Neuron (in vitro differentiated cells): ENCODE measurements around the gene GASK1A.

Experiments used
- H2AFZ ChIP-seq: one replicate; pipeline ENCODE4 v1.6.1; 2013; ENCODE audit warnings: low read depth, mild to moderate bottlenecking, inconsistent platforms, low read length, moderate library complexity
- H3K27me3 ChIP-seq: one replicate; pipeline ENCODE4 v1.6.1; 2013; ENCODE audit warnings: low read length; ENCODE audit not compliant: insufficient read depth
- H3K36me3 ChIP-seq: one replicate; pipeline ENCODE4 v1.6.1; 2013; ENCODE audit warnings: low read length; ENCODE audit not compliant: insufficient read depth
- H3K4me1 ChIP-seq: one replicate; pipeline ENCODE4 v1.6.1; 2013; ENCODE audit warnings: low read length; ENCODE audit not compliant: insufficient read depth
- H3K4me3 ChIP-seq: 2 replicates; pipeline ENCODE4 v1.5.1; 2013; ENCODE audit warnings: mild to moderate bottlenecking, low read length, moderate library complexity
- H3K9me3 ChIP-seq: one replicate; pipeline ENCODE4 v1.6.1; 2013; ENCODE audit warnings: low read length

GASK1A gene

GRCh38 chr3:43073116-43073835, 94.2 kb downstream of the GASK1A start:
- no peaks in the 10 kb centered on the region for H3K4me1 ChIP-seq
- H3K27me3 ChIP-seq: no peaks in the 10 kb centered on the region
- H2AFZ ChIP-seq: no peak overlapping the region
- no peaks in the 10 kb centered on the region for H3K9me3 ChIP-seq
- H3K36me3 ChIP-seq: no peaks in the 10 kb centered on the region
- no peak overlapping the region for H3K4me3 ChIP-seq

DNA sequence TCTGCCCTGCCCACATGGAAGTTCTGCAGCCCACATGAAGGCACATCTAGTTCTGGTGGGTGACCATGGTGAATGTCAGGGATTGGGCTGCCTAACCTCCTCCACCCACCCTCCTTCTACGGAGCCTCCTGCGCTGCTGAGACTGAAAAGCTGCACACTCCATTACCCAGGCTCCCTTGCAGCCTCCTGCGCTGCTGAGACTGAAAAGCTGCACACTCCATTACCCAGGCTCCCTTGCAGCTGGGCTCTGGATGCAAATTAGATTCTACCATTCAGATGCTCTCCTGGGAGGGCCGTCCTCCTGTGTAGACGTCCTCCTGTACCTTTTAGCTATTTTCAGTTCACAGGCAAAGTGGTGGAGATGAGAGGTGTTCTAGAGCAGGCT, 94.7 kb downstream of the GASK1A start:
- Histone ChIP-seq H3K9me3 (no peaks in the 10 kb centered on the region), H3K36me3 (no peaks in the 10 kb centered on the region), H2AFZ (no peak overlapping the region), H3K4me1 (no peaks in the 10 kb centered on the region), H3K27me3 (no peaks in the 10 kb centered on the region), H3K4me3 (no peak overlapping the region)

DNA sequence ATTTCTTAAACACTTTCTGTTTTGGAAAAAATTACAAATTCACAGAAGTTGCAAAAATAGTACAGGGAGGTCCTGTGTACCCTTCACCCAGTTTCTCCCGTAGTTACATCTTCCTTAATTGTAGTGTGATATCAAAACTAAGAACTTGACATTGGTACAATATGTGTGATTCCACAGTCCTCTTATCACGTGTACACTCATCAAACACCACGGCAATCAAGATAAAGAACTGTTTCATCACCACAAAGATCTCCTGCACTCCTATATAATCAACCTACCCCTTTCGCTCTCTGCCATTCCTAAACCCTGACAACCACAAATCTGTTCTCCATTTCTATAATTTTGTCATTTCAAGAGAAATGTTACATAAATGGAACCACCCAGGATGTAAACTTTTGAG, 95.4 kb downstream of the GASK1A start:
- H3K36me3 ChIP-seq: peaks cover 2% of the 10 kb centered on the region
- no peak overlapping the region for H3K4me3 ChIP-seq
- no peaks in the 10 kb centered on the region for H3K27me3 ChIP-seq
- no peaks in the 10 kb centered on the region for H3K4me1 ChIP-seq
- peaks cover 2% of the 10 kb centered on the region for H3K9me3 ChIP-seq
- no peak overlapping the region for H2AFZ ChIP-seq

DNA sequence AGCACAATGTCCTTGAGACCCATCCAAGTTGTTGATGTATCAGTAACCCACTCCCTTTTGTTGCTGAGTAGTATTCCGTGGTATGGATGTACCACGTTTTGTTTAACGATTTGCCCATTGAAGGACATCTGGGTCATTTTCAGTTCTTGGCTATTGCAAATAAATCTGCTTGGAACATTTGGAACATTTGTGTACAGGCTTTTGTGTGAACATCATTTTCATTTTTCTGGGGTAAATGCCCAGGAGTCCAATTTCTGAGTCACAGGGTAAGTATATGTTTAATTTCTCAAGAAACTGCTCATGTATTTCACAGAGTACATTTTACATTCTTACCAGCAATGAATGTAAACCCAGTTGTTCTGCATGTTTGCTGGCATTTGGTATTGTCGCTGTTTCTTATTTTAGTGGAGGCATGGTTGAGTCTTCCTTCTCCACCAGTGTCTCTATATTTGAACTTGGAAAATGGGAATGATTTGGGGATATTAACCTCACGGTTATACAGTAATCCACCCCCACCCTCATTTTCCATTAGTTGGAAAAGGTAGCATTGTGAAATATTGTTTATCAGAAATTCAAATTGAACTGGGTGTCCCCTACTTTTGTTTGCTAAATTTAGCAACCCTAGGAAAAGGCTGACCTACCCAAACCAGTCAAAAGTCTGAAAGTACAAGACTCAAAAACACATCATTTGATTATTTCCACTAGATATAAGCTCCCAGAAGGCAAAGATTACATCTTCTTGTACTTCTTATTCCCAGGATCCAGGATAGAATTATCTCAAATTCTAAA, 96.0 kb downstream of the GASK1A start:
- peaks cover 8% of the 10 kb centered on the region for H3K36me3 ChIP-seq
- H3K27me3 ChIP-seq: no peaks in the 10 kb centered on the region
- H3K4me1 ChIP-seq: no peaks in the 10 kb centered on the region
- no peak overlapping the region for H2AFZ ChIP-seq
- no peak overlapping the region for H3K4me3 ChIP-seq
- peaks cover 5% of the 10 kb centered on the region for H3K9me3 ChIP-seq

- Histone ChIP-seq H3K4me1 (no peaks in the 10 kb centered on the region), H2AFZ (no peak overlapping the region), H3K36me3 (peaks cover 17% of the 10 kb centered on the region), H3K4me3 (no peak overlapping the region), H3K9me3 (peaks cover 12% of the 10 kb centered on the region), H3K27me3 (no peaks in the 10 kb centered on the region)
Observed at GRCh38 chr3:43075904-43076661, 97.0 kb downstream of the GASK1A start.

DNA sequence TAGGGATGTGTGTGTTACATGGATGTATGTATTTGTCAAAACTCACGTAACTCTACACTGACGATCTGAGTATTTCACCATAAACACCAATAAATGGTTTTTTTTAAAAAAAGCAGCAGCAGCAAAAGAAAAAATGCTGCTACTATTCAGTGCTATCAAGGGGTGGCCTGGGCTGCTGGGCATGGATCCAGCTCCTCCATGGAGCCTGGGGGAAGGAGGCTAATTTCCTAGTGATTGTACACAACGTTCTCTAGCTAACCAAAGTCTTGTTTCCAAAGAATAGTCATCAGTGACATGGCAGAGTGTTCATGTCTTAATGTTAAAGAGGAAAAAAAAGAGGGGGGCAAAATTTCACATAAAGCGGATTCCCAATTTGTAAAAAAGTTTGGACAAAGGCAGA, 97.7 kb downstream of the GASK1A start:
- Histone ChIP-seq H3K27me3 (no peaks in the 10 kb centered on the region), H3K4me3 (no peak overlapping the region), H2AFZ (no peak overlapping the region), H3K9me3 (peaks cover 16% of the 10 kb centered on the region), H3K36me3 (peaks cover 21% of the 10 kb centered on the region), H3K4me1 (no peaks in the 10 kb centered on the region)

DNA sequence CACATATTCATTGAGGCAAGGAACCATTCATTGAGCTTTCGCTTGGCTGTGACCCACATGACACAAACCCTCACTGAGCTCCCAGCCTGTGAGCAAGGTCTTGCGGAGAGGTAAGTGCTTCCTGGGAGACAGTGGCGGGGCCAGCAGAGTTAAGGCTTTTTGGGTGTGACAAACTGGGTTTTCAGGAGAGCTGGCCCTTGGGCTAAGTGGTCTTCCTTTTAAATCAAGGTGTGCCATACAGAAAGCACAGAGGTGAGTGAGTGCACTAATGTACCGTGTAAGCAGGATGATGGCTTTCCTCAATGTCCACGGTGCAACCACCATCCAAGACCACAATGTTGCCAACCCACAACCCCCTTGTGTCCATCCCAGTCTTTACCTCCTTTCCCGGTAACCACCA, 98.2 kb downstream of the GASK1A start:
- no peak overlapping the region for H3K4me3 ChIP-seq
- H3K36me3 ChIP-seq: peaks cover 21% of the 10 kb centered on the region
- no peak overlapping the region for H2AFZ ChIP-seq
- H3K27me3 ChIP-seq: no peaks in the 10 kb centered on the region
- H3K9me3 ChIP-seq: peaks cover 16% of the 10 kb centered on the region
- no peaks in the 10 kb centered on the region for H3K4me1 ChIP-seq

- H3K4me1 ChIP-seq: no peaks in the 10 kb centered on the region
- H3K9me3 ChIP-seq: peaks cover 16% of the 10 kb centered on the region
- no peaks in the 10 kb centered on the region for H3K27me3 ChIP-seq
- H3K36me3 ChIP-seq: peaks cover 21% of the 10 kb centered on the region
- H2AFZ ChIP-seq: no peak overlapping the region
- no peak overlapping the region for H3K4me3 ChIP-seq
Observed at GRCh38 chr3:43077707-43078106, 98.6 kb downstream of the GASK1A start.

DNA sequence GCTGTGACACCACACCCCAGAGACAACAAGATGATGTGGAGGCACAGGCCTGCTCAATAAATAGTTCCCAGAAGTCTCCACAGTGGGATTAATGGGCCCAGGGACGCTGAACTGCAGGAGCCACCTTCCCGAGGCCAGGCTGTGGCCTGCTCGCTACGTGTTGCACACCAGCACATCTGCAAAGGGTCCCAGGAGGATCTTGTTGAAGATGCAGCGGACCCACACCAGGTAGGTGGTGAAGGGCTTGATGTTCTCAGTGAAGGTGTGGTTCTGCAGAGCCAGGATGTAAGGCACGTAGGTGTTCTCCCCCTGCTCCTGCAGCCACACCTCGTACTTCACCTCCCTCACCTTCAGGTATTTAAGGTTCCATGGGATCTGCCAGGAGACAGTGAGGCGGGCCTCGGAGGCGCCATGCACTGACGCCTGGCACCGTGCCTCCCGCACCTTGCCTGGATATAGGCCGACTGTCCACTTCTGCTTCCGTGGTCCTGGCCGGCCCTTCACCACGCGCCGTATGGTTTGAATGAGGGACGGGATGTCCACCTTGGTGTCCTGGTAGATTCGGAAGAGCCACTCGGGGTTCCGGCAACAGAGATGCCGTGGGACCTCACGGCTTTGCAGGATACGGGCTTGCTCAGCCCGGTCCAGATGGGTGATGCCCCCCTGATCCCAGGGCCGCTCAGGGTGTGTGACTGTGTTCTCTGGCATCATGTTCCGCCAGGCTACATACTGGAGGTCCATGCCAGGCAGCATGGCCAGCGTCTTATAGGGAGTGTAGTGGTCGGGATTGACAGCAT, 100.6 kb downstream of the GASK1A start:
- peaks cover 21% of the 10 kb centered on the region for H3K36me3 ChIP-seq
- H3K9me3 ChIP-seq: peaks cover 16% of the 10 kb centered on the region
- H3K27me3 ChIP-seq: no peaks in the 10 kb centered on the region
- no peak overlapping the region for H3K4me3 ChIP-seq
- H3K4me1 ChIP-seq: no peaks in the 10 kb centered on the region
- H2AFZ ChIP-seq: no peak overlapping the region

GRCh38 chr3:43080726-43081568, 101.8 kb downstream of the GASK1A start:
- peaks cover 16% of the 10 kb centered on the region for H3K9me3 ChIP-seq
- peaks cover 21% of the 10 kb centered on the region for H3K36me3 ChIP-seq
- H3K4me3 ChIP-seq: no peak overlapping the region
- no peaks in the 10 kb centered on the region for H3K4me1 ChIP-seq
- H3K27me3 ChIP-seq: no peaks in the 10 kb centered on the region
- H2AFZ ChIP-seq: no peak overlapping the region

DNA sequence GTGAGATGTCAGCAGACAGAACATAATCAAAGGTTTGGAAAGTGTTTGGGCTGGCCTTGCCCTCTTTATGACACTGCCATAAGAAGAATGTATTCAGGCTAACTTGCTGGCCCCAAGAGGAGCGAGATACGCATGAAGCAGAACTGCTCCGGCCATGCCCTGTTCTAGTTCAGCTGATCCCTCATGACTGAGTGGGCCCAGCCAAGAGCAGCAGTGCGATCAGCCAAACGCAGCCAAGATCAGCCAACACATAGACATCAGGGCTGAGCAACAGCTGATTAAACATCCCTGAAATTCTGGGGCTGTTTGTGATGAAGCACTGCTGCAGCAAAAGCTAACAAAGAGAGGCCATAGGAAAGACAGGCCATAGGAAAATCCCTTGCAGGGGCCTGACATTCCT, 102.7 kb downstream of the GASK1A start:
- H3K9me3 ChIP-seq: peaks cover 16% of the 10 kb centered on the region
- peaks cover 21% of the 10 kb centered on the region for H3K36me3 ChIP-seq

DNA sequence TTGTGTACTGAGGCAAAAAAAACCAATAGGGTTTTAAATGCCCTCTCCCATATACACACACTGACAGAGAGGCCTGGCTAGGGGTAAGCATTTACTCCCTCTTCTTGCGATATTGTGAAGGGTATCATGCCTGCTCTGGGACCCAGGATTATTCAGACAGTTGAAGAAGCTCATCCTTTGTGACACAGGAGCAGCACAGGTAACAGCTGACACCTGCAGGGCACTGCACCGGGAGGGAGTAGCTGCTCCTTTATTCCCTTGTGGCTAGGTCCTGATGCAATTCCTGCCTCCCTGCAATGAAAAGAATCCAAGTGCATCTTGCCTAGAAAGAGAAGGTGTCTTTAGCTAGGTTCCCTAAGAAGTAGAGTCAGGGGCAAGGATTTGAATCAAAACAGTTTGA, 103.3 kb downstream of the GASK1A start:
- no peak overlapping the region for H2AFZ ChIP-seq
- no peaks in the 10 kb centered on the region for H3K27me3 ChIP-seq
- peaks cover 21% of the 10 kb centered on the region for H3K36me3 ChIP-seq
- H3K4me1 ChIP-seq: no peaks in the 10 kb centered on the region
- peaks cover 16% of the 10 kb centered on the region for H3K9me3 ChIP-seq
- H3K4me3 ChIP-seq: no peak overlapping the region

More for the DNA sequence above, 102.7 kb downstream of the GASK1A start:
- Histone ChIP-seq H3K4me3 (no peak overlapping the region), H3K4me1 (no peaks in the 10 kb centered on the region), H2AFZ (no peak overlapping the region), H3K27me3 (no peaks in the 10 kb centered on the region)
